Urothelium cell line (cell line): ENCODE measurements around the gene OGT.
"Not testable (repeated sequence)": the region's sequence is repeated elsewhere in the genome, so short reads cannot be mapped to it uniquely, and the experiment has no call there.

ENCODE experiments used
- DNase-seq: peaks from one replicate; pipeline ENCODE4 v3.0.0; 2011; ENCODE audit warnings: low spot score, mixed read lengths
- FAIRE-seq: peaks from 2 replicates; lab custom pipeline; 2011; peaks lifted over from hg19 to GRCh38; lab: Jason Lieb, UNC

Gene OGT

GRCh38 chrX:71532753-71533425, at the start of gene OGT:
Gene OGT, plus strand, starts transcription at chrX:71533104. Its CDS starts 196 bp downstream, at chrX:71533300.
- FAIRE-seq, result no peak
- DNase-seq, result peak; percentile 87

- DNase-seq, result no peak
- FAIRE-seq, result no peak
Measured at GRCh38 chrX:71487814-71488213, 45.1 kb upstream of the OGT start.

DNA sequence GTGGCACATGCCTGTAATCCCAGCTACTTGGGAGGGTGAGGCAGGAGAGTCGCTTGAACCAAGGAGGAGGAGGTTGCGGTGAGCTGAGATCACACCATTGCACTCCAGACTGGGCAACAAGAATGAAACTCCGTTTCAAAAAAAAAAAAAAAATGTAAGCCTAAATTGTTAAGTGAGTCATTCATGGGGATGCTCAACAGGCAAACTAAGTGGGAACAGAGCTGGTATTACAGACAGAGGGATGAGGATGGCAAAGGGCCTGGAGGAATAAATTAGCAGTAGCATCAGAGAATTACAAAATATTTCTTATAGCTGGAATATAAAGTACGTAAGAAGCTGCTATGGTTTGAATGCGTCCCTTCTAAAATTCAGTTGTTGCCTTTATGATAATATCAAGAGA, 43.4 kb upstream of the OGT start:
- FAIRE-seq (no peak), DNase-seq (no peak)

- no peak for DNase-seq
- FAIRE-seq, result no peak
Measured at GRCh38 chrX:71492231-71493065, 40.5 kb upstream of the OGT start.

DNA sequence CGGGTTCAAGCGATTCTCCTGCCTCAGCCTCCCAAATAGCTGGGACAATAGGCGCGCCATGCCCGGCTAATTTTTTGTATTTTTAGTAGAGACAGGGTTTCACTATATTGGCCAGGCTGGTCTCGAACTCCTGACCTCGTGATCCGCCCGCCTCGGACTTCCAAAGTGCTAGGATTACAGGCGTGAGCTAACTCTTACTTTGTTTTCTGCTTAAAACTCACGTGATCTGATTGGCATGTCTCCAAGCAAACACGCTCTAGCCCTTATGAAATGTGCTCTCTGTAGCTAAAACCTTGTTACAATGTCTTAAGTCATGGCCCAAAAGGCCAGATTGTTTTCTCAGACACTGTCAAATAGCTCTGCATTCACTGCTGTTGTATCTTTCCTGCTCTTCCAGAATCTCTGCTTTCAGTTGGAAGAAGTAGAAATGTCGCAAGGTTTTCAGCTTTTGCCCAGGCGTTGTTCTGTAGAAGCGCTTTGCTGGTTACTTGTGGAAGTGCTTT, 39.7 kb upstream of the OGT start:
- DNase-seq (no peak), FAIRE-seq (no peak)

DNA sequence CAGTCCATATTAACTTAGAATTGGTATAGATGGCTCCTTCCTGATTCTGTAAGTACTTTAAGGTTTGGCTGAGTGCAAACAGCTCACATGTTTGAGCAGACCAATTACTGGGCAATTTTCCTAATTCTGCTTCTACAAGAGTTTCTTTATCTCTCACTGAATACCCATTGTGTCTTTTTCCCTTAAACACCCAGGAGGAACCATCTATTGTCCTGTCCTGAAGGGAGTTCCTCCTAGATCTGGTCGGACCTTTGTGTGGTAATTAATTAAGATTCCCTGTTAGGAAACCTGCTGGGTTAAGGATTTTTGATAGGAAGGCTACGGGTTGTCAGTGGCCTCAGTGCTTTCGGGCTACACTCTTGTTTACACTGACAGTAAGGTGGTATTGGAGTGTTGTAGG, 36.9 kb upstream of the OGT start:
- FAIRE-seq, DNase-seq: not testable (repeated sequence)

DNA sequence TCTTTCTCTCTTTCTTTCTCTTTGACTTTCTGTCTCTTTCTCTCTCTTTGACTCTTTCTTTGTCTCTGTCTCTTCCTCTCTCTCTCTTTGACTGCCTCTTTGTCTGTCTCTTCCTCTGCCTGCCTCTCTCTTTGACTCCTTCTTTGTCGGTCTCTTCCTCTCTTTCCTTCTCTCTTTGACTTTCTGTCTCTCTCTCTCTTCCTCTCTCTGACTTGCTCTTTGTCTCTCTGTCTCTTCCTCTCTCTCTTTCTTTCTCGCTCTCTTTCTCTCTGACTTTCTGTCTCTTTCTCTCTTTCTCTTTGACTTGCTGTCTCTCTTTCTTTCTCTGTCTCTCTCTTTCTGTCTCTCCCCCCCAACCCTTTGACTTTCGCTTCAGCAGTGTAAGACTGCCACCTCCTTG, 36.4 kb upstream of the OGT start:
- no peak for FAIRE-seq
- no peak for DNase-seq

- not testable (repeated sequence) for FAIRE-seq
Measured at GRCh38 chrX:71502080-71502479, 30.8 kb upstream of the OGT start.

DNA sequence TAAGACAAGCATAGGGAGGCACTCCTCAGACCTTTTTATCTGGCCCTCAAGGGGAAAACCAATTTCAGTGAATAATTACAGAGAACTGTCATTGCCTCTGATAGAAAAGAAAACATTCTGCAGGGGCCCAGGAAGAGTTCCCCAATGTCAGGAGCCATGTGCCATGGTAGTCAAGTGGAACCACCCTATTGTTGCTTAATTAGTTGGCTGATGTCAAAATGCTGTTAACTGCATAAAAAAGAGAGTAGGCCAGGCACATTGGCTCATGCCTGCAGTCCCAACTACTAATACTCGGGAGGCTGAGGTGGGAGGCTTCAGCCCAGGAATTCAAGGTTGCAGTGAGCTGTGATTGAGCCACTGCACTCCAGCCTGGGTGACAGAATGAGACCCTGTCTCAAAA, 28.6 kb upstream of the OGT start:
- FAIRE-seq (no peak), DNase-seq (no peak)

More at GRCh38 chrX:71502080-71502479, 30.8 kb upstream of the OGT start:
- DNase-seq, result not testable (repeated sequence)

GRCh38 chrX:71509289-71509688, 23.6 kb upstream of the OGT start:
- FAIRE-seq, result no peak
- DNase-seq, result no peak

- no peak for DNase-seq
Measured at GRCh38 chrX:71510161-71510560, 22.7 kb upstream of the OGT start.

GRCh38 chrX:71513731-71514130, 19.2 kb upstream of the OGT start:
- FAIRE-seq, DNase-seq: not testable (repeated sequence)

More at GRCh38 chrX:71510161-71510560, 22.7 kb upstream of the OGT start:
- FAIRE-seq, result no peak

- FAIRE-seq (no peak), DNase-seq (no peak)
Measured at GRCh38 chrX:71514367-71515037, 18.4 kb upstream of the OGT start.

GRCh38 chrX:71515038-71515396, 17.9 kb upstream of the OGT start:
- FAIRE-seq, result no peak
- no peak for DNase-seq

DNA sequence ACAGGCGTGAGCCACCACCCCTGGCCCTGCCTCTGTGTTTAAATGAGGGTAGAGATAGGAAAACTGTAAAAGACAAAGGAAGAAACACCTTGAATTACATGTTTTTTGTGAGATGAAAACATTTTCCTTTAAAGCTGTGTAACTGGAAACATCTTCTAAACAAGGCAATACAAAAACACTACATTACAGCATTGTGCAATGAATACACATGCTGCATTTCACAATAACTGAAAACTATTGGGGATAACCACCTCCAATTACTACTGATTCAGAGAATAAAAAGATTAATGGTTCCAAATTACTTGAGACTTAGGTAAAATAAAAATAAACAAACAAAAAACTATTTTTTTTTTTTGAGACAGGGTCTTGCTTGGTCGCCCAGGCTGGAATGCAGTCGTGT, 7.6 kb upstream of the OGT start:
- FAIRE-seq (no peak), DNase-seq (no peak)

DNA sequence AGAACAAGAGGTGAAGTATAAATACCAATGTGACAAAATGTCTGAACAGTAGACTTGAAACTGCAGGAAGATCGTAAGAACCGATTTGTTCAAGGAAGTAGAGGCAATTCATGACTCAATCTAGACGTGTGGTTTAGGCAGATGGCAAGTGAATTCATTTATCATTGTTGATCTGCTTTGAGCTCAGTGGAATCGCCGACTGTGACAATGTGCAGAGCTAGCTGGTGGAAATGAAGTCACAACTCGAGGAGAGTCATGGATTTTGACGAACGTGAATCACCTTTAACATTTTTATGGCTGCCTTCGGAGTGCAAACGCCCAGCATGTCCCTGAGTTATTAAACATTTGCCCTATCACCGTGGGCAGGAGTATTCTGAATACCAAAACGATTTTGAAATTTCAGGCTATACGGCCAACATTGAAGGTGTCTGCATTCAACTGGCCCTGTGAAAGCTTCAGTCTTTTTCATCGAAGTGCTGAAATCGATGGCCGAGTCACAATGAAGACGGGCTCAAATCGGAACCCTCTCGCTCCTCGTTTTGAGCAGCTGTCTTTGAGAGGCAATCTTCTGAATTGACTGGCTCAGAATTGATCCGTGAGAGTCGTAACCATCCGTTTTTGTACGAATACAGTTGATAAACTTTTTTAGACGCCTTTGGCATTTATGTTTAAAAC, 689 bp upstream of the OGT start:
- FAIRE-seq (no peak), DNase-seq (no peak)

DNA sequence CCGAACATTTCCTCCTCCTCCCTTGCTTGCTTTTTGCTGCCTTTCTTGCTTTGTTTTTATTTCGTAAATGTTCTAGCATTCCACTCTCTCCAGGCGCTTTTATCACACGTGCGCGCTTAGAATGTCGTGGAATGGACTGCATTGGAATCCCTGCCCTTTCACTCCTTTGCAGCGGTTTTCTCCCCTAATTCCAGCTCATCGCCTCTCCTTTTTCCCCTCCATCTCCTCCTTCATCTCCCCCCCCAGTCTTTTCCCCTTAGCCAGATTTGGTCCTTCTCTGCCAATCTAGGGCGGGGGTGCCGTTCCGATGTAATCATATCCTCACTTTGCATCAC, 579 bp downstream of the OGT start:
- DNase-seq, result no peak
- no peak for FAIRE-seq

- DNase-seq, result peak; percentile 26
- no peak for FAIRE-seq
Measured at GRCh38 chrX:71533851-71534561, 1.1 kb downstream of the OGT start.

DNA sequence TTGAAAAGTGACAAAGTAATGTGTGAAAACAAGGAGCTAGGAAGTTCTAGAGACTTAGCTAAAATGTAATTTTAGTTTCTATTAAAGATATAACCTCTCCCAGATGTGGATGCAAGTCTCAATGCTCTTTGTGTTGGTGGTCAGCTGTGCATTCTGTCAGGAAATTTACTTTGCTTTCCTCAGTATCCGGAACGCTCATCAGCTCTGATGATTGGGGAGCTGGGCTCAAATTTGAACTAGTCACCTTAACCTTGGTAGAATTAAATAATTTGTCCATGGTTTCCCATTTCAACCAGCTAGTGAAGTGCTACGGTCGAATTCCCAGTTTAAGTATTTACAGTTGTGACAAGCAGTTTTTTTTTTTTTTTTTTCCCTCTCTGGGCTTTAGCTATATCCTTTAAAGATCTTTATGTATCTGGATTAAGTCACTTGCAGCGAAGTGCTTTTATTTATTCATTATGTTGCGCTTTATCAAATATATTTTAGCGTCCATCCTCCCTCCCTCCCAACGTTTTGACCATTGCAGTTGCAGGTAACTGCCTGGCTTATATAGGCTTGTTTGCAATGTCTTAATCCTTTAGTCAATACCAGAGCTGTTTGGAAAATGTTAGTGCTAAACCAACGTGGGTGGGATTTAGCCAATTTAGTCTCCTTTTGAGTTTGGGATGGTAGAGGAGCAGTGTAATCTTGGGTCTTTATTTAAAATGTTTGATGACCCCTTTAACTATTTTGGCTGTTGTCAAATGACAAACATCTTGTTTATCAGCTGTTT, 2.1 kb downstream of the OGT start:
- FAIRE-seq (no peak), DNase-seq (no peak)

GRCh38 chrX:71536285-71536684, 3.4 kb downstream of the OGT start:
- no peak for DNase-seq

More at GRCh38 chrX:71536285-71536684, 3.4 kb downstream of the OGT start:
- FAIRE-seq, result no peak
